NCI-H748 treated with DMSO at 0.1 percent for 48 hours (cell line): ENCODE data around the gene C1QC.
"Not testable (repeated sequence)": the region's sequence is repeated elsewhere in the genome, so short reads cannot be mapped to it uniquely, and the experiment has no call there.

Experiments
- DNase-seq: peaks from one replicate; lab custom pipeline; 2025; lab: John Stamatoyannopoulos, UW

The C1QC gene

GRCh38 chr1:22650089-22650693 lies 6.8 kb downstream of the C1QC start:
- DNase-seq = no peak

DNA sequence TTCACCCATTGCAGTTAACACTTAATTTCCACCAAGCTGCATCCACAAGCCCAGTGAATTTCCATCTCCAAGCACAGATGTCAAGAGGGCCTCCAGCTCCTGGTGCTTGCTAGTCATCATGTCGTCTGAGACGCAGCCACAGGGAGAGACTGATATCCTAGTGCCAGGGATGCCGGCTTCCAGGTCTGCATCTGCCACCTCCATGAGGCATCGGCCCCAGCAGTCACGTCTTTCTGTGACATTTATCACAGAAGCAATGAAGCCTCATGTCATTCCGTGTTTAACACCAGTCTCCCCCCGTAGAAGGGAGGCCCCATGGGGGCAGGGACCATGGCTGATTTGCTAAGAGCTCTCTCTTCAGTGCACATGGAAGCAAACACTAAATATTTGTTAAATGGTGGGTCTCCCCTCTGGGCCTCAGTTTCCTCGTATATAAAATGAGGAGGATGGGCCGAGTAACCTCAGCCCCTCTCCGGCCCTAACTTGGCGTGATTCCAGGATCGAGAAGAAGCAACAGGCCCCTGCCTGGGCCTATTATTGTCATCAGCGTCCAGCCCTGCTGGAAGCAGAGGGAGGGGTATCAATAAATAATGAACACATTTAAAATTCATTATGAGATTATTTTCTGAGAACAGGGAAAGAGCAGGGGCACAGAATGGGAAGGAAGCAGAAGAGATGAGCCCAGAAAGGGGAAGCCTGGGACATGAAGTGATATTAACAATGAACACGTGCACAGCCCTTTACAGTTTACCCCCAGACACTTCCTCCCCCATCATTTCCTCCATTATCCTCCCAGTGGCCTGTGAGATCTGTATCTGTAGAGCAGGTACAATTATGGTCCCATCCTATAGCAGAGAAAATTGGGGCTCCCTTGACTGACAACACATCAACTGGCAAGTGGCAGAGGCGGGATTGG lies 8.8 kb downstream of the C1QC start:
- DNase-seq = no peak

DNA sequence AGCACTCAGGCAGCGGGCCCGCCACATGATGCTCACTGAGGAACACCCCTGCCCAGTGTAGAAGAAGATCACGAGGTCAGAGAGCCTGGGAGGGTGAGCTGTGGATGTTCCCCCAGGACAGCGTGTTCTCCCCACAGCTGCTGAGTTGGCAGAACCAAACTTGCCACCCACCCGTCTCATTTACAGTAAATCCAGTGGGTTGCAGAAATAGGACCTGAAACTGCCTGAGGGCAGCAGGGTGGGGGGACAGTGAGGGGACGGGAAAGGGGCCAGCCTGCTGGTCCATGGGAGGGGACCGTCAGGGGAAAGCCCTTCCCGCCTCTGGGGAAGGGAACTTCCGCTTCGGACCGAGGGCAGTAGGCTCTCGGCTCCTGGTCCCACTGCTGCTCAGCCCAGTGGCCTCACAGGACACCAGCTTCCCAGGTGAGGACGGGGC lies 9.5 kb downstream of the C1QC start, which contains the start of gene C1QB:
Gene C1QB, plus strand, starts transcription at position 356 of the 436 bp plus-strand sequence. CDS start 6,227 bp downstream, outside the sequence.
- no peak for DNase-seq

GRCh38 chr1:22654692-22655091 lies 11.3 kb downstream of the C1QC start:
- no peak for DNase-seq

- no peak for DNase-seq
These were observed 15.1 kb downstream of the C1QC start for GRCh38 chr1:22658385-22659163.

- DNase-seq = no peak
These were observed 17.3 kb downstream of the C1QC start for GRCh38 chr1:22660716-22661241.

DNA sequence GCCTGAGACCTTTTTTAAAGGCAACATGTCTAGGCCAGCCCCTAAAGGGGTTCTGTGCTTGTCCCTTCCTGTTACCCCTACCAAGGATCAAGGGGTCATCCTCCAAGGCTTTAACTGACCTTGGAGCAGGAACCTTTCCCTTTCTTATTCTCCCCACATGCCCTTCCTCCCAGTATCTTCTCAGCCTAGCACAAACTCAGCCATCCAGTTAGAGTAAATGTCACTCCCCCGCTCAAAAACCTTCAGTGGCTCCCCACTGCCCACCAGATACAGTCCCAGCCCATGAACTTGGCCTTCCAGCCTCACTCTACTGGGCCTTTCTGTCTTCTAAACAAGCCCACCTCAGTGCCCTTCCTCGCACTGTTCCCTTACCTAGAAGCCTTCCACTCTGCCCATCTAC lies 18.4 kb downstream of the C1QC start:
- no peak for DNase-seq

- no peak for DNase-seq
These were observed 18.9 kb downstream of the C1QC start for GRCh38 chr1:22662318-22662717.

- DNase-seq = no peak
These were observed 19.6 kb downstream of the C1QC start for GRCh38 chr1:22662986-22663408.

GRCh38 chr1:22665752-22666151 lies 22.3 kb downstream of the C1QC start:
- no peak for DNase-seq

GRCh38 chr1:22666412-22666811 lies 23.0 kb downstream of the C1QC start:
- no peak for DNase-seq

DNA sequence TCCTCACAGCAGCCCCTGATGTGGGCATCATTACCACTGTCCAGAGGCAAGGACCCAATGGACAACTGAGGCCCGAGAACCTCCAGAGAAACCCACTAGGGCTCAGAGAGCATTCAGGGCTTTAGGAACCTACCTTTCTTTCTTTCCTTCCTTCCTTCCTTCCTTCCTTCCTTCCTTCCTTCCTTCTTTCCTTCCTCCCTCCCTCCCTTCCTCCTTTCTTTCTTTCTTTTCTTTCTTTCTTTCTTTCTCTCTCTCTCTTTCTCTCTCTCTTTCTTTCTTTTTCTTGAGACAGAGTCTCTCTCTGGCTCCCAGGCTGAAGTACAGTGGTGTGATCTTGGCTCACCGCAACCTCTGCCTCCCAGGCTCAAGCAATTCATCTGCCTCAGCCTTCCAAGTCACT lies 25.4 kb downstream of the C1QC start:
- DNase-seq = not testable (repeated sequence)

DNA sequence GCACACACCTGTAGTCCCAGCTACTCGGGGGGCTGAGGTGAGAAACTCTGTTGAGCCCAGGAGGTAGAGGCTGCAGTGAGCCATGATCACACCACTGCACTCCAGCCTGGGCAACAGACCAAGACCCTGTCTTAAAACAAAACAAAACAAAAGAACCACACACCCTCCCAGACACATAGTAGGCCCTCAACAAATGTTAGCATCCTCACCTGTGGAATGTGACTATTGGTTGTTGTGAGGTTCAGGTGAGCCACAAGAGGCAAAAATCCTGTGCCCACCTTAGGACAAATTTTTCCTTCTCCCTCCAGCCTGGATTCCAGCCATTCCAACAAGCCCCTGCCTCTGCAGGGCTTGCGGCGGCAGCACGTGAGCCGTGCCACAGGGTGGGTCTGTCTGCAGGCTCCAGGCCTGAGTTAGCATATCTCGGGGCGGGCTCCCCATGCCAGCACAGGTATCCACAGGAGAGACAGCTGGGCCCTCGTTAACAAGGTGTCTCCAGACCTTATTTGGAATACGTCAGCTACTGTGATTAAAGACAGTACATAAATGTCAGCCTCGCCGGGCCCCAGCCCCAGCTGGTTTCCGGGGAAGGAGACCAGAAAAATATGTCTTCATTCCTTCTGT lies 27.0 kb downstream of the C1QC start:
- DNase-seq = no peak

- no peak for DNase-seq
These were observed 28.6 kb downstream of the C1QC start for GRCh38 chr1:22671999-22672398.

DNA sequence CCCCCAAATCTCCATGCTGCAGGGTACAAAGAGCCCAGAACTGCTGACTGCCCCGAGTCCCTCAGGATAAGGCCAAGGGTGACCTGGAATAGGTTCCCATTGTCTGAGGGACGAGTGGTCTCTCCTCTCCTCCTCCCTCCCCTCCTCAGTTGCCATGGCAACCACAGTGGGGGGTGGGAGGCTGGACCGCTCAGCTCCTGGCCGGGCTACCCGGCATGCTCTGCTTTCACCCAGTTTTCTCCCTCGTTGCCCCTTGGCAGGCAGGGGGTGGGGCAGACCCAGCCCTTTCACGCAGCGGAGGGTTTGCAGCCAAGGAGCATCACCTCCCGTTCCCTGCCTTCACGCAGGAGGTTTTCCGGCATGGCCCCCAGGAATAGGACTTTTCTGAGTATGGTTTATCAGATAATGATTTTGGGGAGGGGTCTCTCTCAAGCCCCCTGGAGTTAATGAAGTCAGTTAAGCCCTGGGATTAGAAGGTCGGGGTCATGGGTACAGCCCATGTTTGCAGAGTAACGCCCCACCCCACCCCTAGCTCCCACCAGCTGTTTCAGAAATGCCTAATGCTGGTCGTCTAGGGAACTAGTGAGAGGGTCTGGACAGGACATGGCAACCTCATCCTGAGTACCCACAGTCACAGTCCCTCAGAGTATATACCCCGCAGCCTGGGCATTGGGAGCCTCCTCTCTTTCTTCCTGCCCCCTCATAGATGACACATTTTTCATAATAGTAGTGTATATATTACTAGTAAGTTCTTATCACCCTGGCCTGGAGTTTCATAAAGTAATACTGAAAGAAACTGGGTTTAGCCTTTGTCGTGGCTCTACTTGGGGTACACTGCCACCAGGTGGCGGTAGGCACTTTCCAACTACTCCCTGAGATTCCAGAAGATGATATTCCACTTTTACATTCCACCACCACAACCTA lies 30.3 kb downstream of the C1QC start:
- peak; percentile 44 for DNase-seq

GRCh38 chr1:22674410-22674749 lies 30.9 kb downstream of the C1QC start:
- DNase-seq = no peak

DNA sequence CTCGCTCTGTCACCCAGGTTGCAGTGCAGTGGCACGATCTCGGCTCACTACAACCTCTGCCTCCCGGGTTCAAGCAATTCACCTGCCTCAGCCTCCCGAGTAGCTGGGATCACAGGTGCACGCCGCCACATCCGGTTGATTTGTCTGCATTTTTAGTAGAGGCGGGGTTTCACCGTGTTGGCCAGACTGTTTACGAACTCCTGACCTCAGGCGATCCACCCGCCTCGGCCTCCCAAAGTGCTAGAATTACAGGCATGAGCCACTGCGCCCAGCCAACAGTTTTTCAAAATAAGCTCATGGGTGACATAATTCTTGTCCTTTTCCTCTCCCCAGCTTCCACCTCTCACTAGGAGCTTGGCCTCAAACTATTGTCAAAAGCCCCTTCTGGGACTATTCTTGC lies 32.7 kb downstream of the C1QC start:
- not testable (repeated sequence) for DNase-seq

GRCh38 chr1:22676916-22677583 lies 33.6 kb downstream of the C1QC start:
- DNase-seq = no peak

DNA sequence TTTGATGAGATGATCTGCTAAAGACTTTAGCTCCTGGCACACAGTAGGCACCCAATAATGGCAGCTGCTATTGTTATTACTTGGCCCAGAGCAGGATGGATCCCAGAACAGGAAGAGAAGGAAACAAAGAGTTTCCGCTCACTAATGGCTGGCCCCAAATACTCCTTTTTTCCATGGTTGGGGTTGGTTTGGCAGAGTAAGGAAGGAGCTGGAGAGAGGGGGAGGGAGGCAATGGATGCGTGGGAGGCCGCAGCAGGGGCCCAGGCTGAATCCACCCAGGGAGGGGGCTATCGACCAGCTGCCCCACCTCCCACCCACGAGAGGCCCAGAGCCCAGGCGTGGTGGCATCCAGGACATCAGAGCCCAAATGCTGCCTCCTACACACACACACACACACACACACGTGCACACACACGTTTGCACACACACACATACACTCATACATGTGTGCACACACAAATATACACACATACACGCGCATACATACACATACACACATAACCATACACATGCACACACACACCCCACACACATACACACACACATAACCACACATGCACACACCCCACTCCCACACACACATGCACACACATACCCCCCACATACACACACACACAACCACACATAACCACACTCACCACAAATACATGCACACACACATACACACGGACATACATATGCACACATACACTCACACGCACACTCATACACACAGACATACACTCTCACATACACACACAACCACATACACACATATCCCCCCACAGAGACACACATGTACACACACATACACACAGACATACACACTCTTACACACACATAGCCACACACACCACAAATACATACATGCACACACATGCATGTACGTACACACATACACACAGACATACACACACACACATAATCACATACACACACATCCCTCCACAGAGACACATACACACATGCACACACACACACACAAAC lies 34.8 kb downstream of the C1QC start:
- DNase-seq = no peak
